K562 (cell line): ENCODE measurements around the gene LAMA3. TPM values are rescaled to one million over a fixed set of nuclear protein-coding genes. Genes with fewer than 3 reads are reported as not detected.

Source experiments
- ATAC-seq: fragments of 200-7000 bp; cut with Tn5 transposase; 3 replicates; pipeline ENCODE4 v1.9.1; 2020; ENCODE audit warnings: moderate library complexity
- BruUV-seq: library from RNA; stranded (reverse); fragments of 400-500 nt; replicated peaks from 2 replicates; lab custom pipeline; 2021; lab: Mats Ljungman, UMichigan
- CTCF ChIA-PET: fragments of 300-600 bp; formaldehyde crosslinking; extraction: SDS; loops from one replicate; lab custom pipeline; 2021; ENCODE audit warnings: low intra/inter-chr PET ratio; lab: Yijun Ruan, JAX
- POLR2A ChIA-PET: fragments of 300-600, 350-650 bp; sonication (Branson Sonifier 250); formaldehyde crosslinking; extraction: SDS; loops from one replicate; lab custom pipeline; 2021; ENCODE audit warnings: antibody characterized with exemption, inconsistent platforms; lab: Yijun Ruan, JAX
- DNase-seq, 4 experiments: peaks; one replicate each; pipeline versions ENCODE4 v3.0.0 to v3.0.0-alpha.2; 2011 to 2018; ENCODE audit warnings: low spot score in 3 of 4, mixed read lengths in 3 of 4; ENCODE audit errors: extremely low read depth in 1 of 4
- FAIRE-seq: peaks from 2 replicates; lab custom pipeline; 2011; peaks lifted over from hg19 to GRCh38; lab: Jason Lieb, UNC
- H2AFZ ChIP-seq: 2 replicates; pipeline ENCODE4 v1.6.0; 2011; ENCODE audit warnings: low read depth, low read length, control low read depth, inconsistent platforms
- H3K27ac ChIP-seq: fragments of 200-600 bp; 3 replicates; pipeline ENCODE4 v1.8.0; 2011; ENCODE audit warnings: low read depth, mild to moderate bottlenecking, control low read depth, inconsistent platforms, low read length, moderate library complexity, mixed read lengths; ENCODE audit errors: extremely low read depth
- H3K27me3 ChIP-seq, 2 experiments: fragments of 300-600 bp in 1 of 2; 2 replicates in 1 of 2; 3 replicates in 1 of 2; pipeline versions ENCODE4 v1.6.0 to v1.8.0; 2011; ENCODE audit warnings: inconsistent platforms in 2 of 2, low read length in 2 of 2, mild to moderate bottlenecking in 1 of 2, mixed read lengths in 1 of 2, moderate library complexity in 1 of 2; ENCODE audit not compliant: control insufficient read depth in 2 of 2, insufficient read depth in 2 of 2
- H3K36me3 ChIP-seq: fragments of 300-600 bp; 3 replicates; pipeline ENCODE4 v1.8.0; 2011; ENCODE audit warnings: mild to moderate bottlenecking, low read length, inconsistent platforms; ENCODE audit not compliant: control insufficient read depth, insufficient read depth
- H3K4me1 ChIP-seq, 2 experiments: fragments of 200-600 bp in 1 of 2; replicated peaks in 1 of 2; 2 replicates in 1 of 2; 3 replicates in 1 of 2; pipeline versions ENCODE4 v1.5.1 to v1.8.0; 2011; ENCODE audit warnings: inconsistent platforms in 2 of 2, low read length in 2 of 2, mild to moderate bottlenecking in 1 of 2, mixed read lengths in 1 of 2, moderate library complexity in 1 of 2; ENCODE audit not compliant: control insufficient read depth in 2 of 2, insufficient read depth in 2 of 2
- H3K4me2 ChIP-seq: 2 replicates; pipeline ENCODE4 v1.6.1; 2011; ENCODE audit warnings: low read length, control low read depth, inconsistent platforms, mixed read lengths; ENCODE audit not compliant: insufficient read depth
- H3K4me3 ChIP-seq: fragments of 200-600 bp; sonication (generic), shearing (Covaris generic); 2 replicates; pipeline ENCODE4 v1.5.1; 2016; ENCODE audit warnings: control low read depth, inconsistent platforms
- H3K79me2 ChIP-seq: fragments of 200-600 bp; 3 replicates; pipeline ENCODE4 v1.8.0; 2011; ENCODE audit warnings: low read length, inconsistent platforms; ENCODE audit not compliant: control insufficient read depth, insufficient read depth
- H3K9ac ChIP-seq, 2 experiments: 2 replicates each; pipeline versions ENCODE4 v1.6.0 to v1.6.1; 2011; ENCODE audit warnings: low read depth in 2 of 2, low read length in 2 of 2, control low read depth in 1 of 2, inconsistent platforms in 1 of 2, mild to moderate bottlenecking in 1 of 2, mixed read lengths in 1 of 2; ENCODE audit not compliant: insufficient read depth in 1 of 2
- H3K9me1 ChIP-seq: one replicate; pipeline ENCODE4 v1.6.0; 2011; ENCODE audit warnings: inconsistent platforms, mild to moderate bottlenecking, low read length, moderate library complexity; ENCODE audit not compliant: control insufficient read depth, insufficient read depth
- H3K9me3 ChIP-seq: replicated peaks from 2 replicates; pipeline ENCODE4 v1.5.1; 2011; ENCODE audit warnings: low read depth, low read length, inconsistent platforms; ENCODE audit not compliant: control insufficient read depth, insufficient read depth
- H4K20me1 ChIP-seq: replicated peaks from 2 replicates; pipeline ENCODE4 v1.6.1; 2011; ENCODE audit warnings: low read length, inconsistent platforms, mixed read lengths; ENCODE audit not compliant: control insufficient read depth, insufficient read depth
- HDAC3 ChIP-seq: fragments of 450-650 bp; IDR thresholded peaks from 2 replicates; pipeline ENCODE4 v1.6.1; 2018; ENCODE audit warnings: borderline replicate concordance, mild to moderate bottlenecking, moderate library complexity; ENCODE audit not compliant: partially characterized antibody
- PRMT5 ChIP-seq: sonication (generic); formaldehyde crosslinking; IDR thresholded peaks from 2 replicates; pipeline ENCODE4 v1.5.0; 2020; ENCODE audit warnings: missing genetic modification reagents
- RBBP5 ChIP-seq: fragments of 200-600 bp; sonication (generic); IDR thresholded peaks from 2 replicates; pipeline ENCODE4 v1.6.1; 2012; ENCODE audit warnings: borderline replicate concordance, mild to moderate bottlenecking, low read length, control low read depth, inconsistent platforms; ENCODE audit not compliant: insufficient read depth, poor library complexity, severe bottlenecking
- SNIP1 ChIP-seq: fragments of 450-650 bp; IDR thresholded peaks from 2 replicates; pipeline ENCODE4 v1.7.1; 2017; ENCODE audit warnings: low read depth, mild to moderate bottlenecking
- ZNF318 ChIP-seq, 2 experiments: fragments of 450-650 bp; IDR thresholded peaks; 2 replicates each; pipeline ENCODE4 v1.6.1; 2016; ENCODE audit warnings: mild to moderate bottlenecking in 2 of 2, borderline replicate concordance in 1 of 2, low read depth in 1 of 2, moderate library complexity in 1 of 2
- WGBS: fragments of 100-300 bp; shearing (Covaris generic); methylation state at CpG from one replicate; pipeline ENCODE4 v1.1.6; 2016; ENCODE audit warnings: low coverage, mixed read lengths; ENCODE audit not compliant: insufficient coverage; ENCODE audit errors: missing lambda C conversion rate; 5-methylcytosine and 5-hydroxymethylcytosine counted together
- in situ Hi-C: fragments of 300-500 bp; cut with MboI; formaldehyde crosslinking; loops from 4 replicates; pipeline ENCODE4 v1.15.0; 2018; ENCODE audit warnings: inconsistent platforms, mixed read lengths
- intact Hi-C: fragments of 100-400 bp; cut with micrococcal nuclease; formaldehyde crosslinking; loops from 2 replicates; pipeline ENCODE4 v1.14.2; 2022
- polyA plus RNA-seq, 8 experiments: library from polyadenylated mRNA; depleted of rRNA in 4 of 8; stranded (reverse) in 5 of 8; unstranded in 3 of 8; fragments of >200 nt; fragmentation: Nextera tagmentation in 2 of 8; fragmentation: Illumina TruSeq in 1 of 8; extraction: Ambion mirVana in 2 of 8; extraction: Trizol in 1 of 8; gene quantifications; 2 replicates each; pipeline versions ENCODE4 v1.2.1 to v1.2.3, GENCODE V29; 2011 to 2014; ENCODE audit warnings: inconsistent platforms in 1 of 8, missing spikeins in 1 of 8
- total RNA-seq, 7 experiments: library from RNA; depleted of rRNA in 6 of 7; stranded (reverse); fragments of >200 nt in 6 of 7; fragmentation: Illumina TruSeq in 2 of 7; extraction: Trizol in 2 of 7; gene quantifications; 2 replicates each; pipeline versions ENCODE4 v1.2.1 to v1.2.3, GENCODE V29; 2011 to 2021; ENCODE audit warnings: low replicate concordance in 1 of 7
- TF ChIP-seq, protein P1 (sequence below): fragments of 450-650 bp; formaldehyde crosslinking; IDR thresholded peaks from 2 replicates; pipeline ENCODE4 v1.4.0; 2020; ENCODE audit warnings: mild to moderate bottlenecking, moderate library complexity

The LAMA3 gene
- total and polyA plus RNA-seq, 9 of the 15 experiments (the other 6 are each of a cell fraction or from before 2014, with no cell fraction given): 0.07 TPM; not detected in 8

GRCh38 chr18:23956483-23956882 lies 267.2 kb downstream of the LAMA3 start:
- no TSS peak for BruUV-seq
- no peaks in the 10 kb centered on the region for H3K4me1 ChIP-seq
- intact Hi-C loops (no loop called here), in situ Hi-C loops (no loop called here)
- FAIRE-seq: no peak
- ChIA-PET POLR2A (interaction anchor here (1.2 kb wide), 1 partner anchor 15 kb away, joined by 3 read pairs; no protein-coding TSS in a partner anchor), CTCF (no interaction called here)
- no peak overlapping the region for H3K4me2 ChIP-seq
- H3K27ac ChIP-seq: no peak overlapping the region
- H3K79me2 ChIP-seq: no peaks in the 10 kb centered on the region
- ATAC-seq: no peak
- H3K27me3 ChIP-seq: peaks cover 4 to 13% of the 10 kb centered on the region in 2 experiments; a peak in 3 of 5 replicates
- no peaks in the 10 kb centered on the region for H4K20me1 ChIP-seq
- no peak overlapping the region for H2AFZ ChIP-seq
- TF ChIP-seq SNIP1: no peak
- TF ChIP-seq HDAC3: no peak
- no peak for TF ChIP-seq RBBP5
- TF ChIP-seq, protein P1, sequence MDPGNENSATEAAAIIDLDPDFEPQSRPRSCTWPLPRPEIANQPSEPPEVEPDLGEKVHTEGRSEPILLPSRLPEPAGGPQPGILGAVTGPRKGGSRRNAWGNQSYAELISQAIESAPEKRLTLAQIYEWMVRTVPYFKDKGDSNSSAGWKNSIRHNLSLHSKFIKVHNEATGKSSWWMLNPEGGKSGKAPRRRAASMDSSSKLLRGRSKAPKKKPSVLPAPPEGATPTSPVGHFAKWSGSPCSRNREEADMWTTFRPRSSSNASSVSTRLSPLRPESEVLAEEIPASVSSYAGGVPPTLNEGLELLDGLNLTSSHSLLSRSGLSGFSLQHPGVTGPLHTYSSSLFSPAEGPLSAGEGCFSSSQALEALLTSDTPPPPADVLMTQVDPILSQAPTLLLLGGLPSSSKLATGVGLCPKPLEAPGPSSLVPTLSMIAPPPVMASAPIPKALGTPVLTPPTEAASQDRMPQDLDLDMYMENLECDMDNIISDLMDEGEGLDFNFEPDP (CRISPR knock-in tag): no peak
- H3K9me1 ChIP-seq: no peaks in the 10 kb centered on the region
- no peak for DNase-seq
- no peaks in the 10 kb centered on the region for H3K9me3 ChIP-seq
- no peaks in the 10 kb centered on the region for H3K36me3 ChIP-seq
- H3K9ac ChIP-seq: no peak overlapping the region
- H3K4me3 ChIP-seq: no peak overlapping the region
- WGBS: 0% methylated on average over 5 of the region's 5 CpGs

DNA sequence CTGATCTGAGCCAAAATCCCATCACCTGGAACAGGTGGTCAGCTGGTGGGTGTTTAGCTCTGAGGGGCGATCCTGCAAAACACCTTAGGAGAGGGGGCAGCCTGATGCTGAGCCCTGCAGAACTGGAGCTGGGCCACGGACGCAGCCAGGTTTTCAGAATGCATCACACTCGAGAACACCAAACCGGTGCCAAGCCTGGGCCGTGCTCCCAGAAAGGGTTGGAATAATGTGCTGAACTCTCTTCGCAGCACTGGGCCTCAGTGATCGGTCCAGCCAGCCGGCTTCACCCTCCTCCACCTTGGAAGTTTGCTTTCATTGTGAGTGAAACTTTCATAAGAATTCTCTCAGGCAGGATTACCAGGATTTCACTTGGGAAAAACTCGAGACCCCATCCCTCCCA lies 268.8 kb downstream of the LAMA3 start:
- H3K9me3 ChIP-seq: no peaks in the 10 kb centered on the region
- H4K20me1 ChIP-seq: no peaks in the 10 kb centered on the region
- ChIA-PET CTCF (no interaction called here), POLR2A (no interaction called here)
- DNase-seq (no peak), FAIRE-seq (no peak), ATAC-seq (no peak)
- in situ Hi-C loops (no loop called here), intact Hi-C loops (no loop called here)
- H3K79me2 ChIP-seq: no peaks in the 10 kb centered on the region
- peaks cover 4 to 10% of the 10 kb centered on the region in 2 experiments; a peak in 3 of 5 replicates for H3K27me3 ChIP-seq
- no peak overlapping the region for H3K4me3 ChIP-seq
- no peak overlapping the region; a peak in 1 of 4 replicates for H3K9ac ChIP-seq
- no peak overlapping the region for H3K4me2 ChIP-seq
- 1% methylated on average over 10 of the region's 10 CpGs for WGBS
- BruUV-seq: no TSS peak
- no peak overlapping the region for H3K27ac ChIP-seq
- no peaks in the 10 kb centered on the region for H3K9me1 ChIP-seq
- H3K36me3 ChIP-seq: no peaks in the 10 kb centered on the region
- H3K4me1 ChIP-seq: no peaks in the 10 kb centered on the region
- no peak overlapping the region for H2AFZ ChIP-seq
- TF ChIP-seq ZNF318 (IDR thresholded peaks at IDR 0.05; ENCODE audit: borderline replicate concordance in 1 of 2, low read depth in 1 of 2) (no peak), PRMT5 (CRISPR knock-in tag) (no peak)
